GM21576 (cell line): ENCODE results near the gene TIMM10.
"Not testable (repeated sequence)": the region's sequence is repeated elsewhere in the genome, so short reads cannot be mapped to it uniquely, and the experiment has no call there.

ENCODE experiments used
- ATAC-seq: cut with Tn5 transposase; IDR thresholded peaks from one replicate; pipeline ENCODE4 v1.9.1; 2021; ENCODE audit warnings: mild to moderate bottlenecking, moderate library complexity; ENCODE audit not compliant: unreplicated experiment

TIMM10 gene

GRCh38 chr11:57543593-57543992 lies 13.0 kb upstream of the TIMM10 start:
- ATAC-seq = no peak

GRCh38 chr11:57542582-57542981 lies 12.0 kb upstream of the TIMM10 start:
- ATAC-seq = no peak

- ATAC-seq = no peak
Observed at GRCh38 chr11:57541169-57541568, 10.6 kb upstream of the TIMM10 start.

GRCh38 chr11:57539342-57539741 lies 8.8 kb upstream of the TIMM10 start:
- ATAC-seq = no peak

- ATAC-seq = no peak
Observed at GRCh38 chr11:57536947-57537619, 6.5 kb upstream of the TIMM10 start, which contains the start of gene SMTNL1. SMTNL1 (plus strand) TSS chr11:57537595; CDS start chr11:57542643, 5,048 bp downstream.

GRCh38 chr11:57534449-57534848 lies 3.9 kb upstream of the TIMM10 start:
- ATAC-seq = not testable (repeated sequence)

- ATAC-seq = no peak
Observed at GRCh38 chr11:57530215-57530595, 349 bp downstream of the TIMM10 start.

- ATAC-seq = no peak
Observed at GRCh38 chr11:57529012-57529411, 1.5 kb downstream of the TIMM10 start.

GRCh38 chr11:57527056-57527631 lies 3.4 kb downstream of the TIMM10 start:
- ATAC-seq = no peak

GRCh38 chr11:57523419-57523818 lies 7.1 kb downstream of the TIMM10 start:
- ATAC-seq = no peak

- ATAC-seq = no peak
Observed at GRCh38 chr11:57521116-57521515, 9.4 kb downstream of the TIMM10 start.

- no peak for ATAC-seq
Observed at GRCh38 chr11:57516061-57516443, 14.5 kb downstream of the TIMM10 start.

GRCh38 chr11:57515332-57516060 lies 15.1 kb downstream of the TIMM10 start, which contains the start of gene SLC43A1:
SLC43A1 (minus strand) TSS chr11:57515702; CDS start chr11:57514111, 1,591 bp downstream.
- ATAC-seq = peak; percentile 52

GRCh38 chr11:57514538-57515331 lies 15.8 kb downstream of the TIMM10 start:
- ATAC-seq = peak; percentile 38

- peak; percentile 30 for ATAC-seq
Observed at GRCh38 chr11:57513911-57514537, 16.5 kb downstream of the TIMM10 start.

- ATAC-seq = no peak
Observed at GRCh38 chr11:57513452-57513795, 17.1 kb downstream of the TIMM10 start.

- no peak for ATAC-seq
Observed at GRCh38 chr11:57512646-57513451, 17.7 kb downstream of the TIMM10 start.

- ATAC-seq = no peak
Observed at GRCh38 chr11:57511741-57512430, 18.7 kb downstream of the TIMM10 start.
